ENCODE measurements around the gene TREML2. TPM values are rescaled to one million over a fixed set of nuclear protein-coding genes. Genes with fewer than 3 reads are reported as not detected.

The TREML2 gene
- total and polyA plus RNA-seq, 3 experiments from 2014 or later: 0.95 to 1.4 (median 1.2) TPM

GRCh38 chr6:41150671-41151070 is 50.3 kb downstream of the TREML2 start:
- Histone ChIP-seq H3K27me3 (ENCODE audit: insufficient read depth, low read length, poor library complexity, severe bottlenecking) (no peaks in the 10 kb centered on the region), H3K4me1 (ENCODE audit: insufficient read depth, low read length) (peaks cover 10% of the 10 kb centered on the region), H3K9me3 (ENCODE audit: low read length) (no peaks in the 10 kb centered on the region), H3K4me3 (ENCODE audit: low read length) (no peak overlapping the region), H3K27ac (ENCODE audit: low read depth, low read length) (no peak overlapping the region), H3K36me3 (ENCODE audit: insufficient read depth, low read length) (no peaks in the 10 kb centered on the region)
- no peak overlapping the region for H3K27ac Mint-ChIP-seq
- H3K4me1 Mint-ChIP-seq: peaks cover 8 to 11% (median 10%) of the 10 kb centered on the region in 3 donors
- peaks cover 0 to 2% of the 10 kb centered on the region in 2 donors for H3K27me3 Mint-ChIP-seq
- no peak for DNase-seq
- POLR2A ChIA-PET: no interaction called here
- CTCF ChIA-PET: no interaction called here
- H3K4me3 Mint-ChIP-seq: no peak overlapping the region
- H3K36me3 Mint-ChIP-seq: peaks cover 9 to 21% (median 9%) of the 10 kb centered on the region in 3 donors
- no peaks in the 10 kb centered on the region for H3K9me3 Mint-ChIP-seq

- Histone ChIP-seq H3K36me3 (ENCODE audit: insufficient read depth, low read length) (no peaks in the 10 kb centered on the region), H3K9me3 (ENCODE audit: low read length) (no peaks in the 10 kb centered on the region), H3K4me3 (ENCODE audit: low read length) (no peak overlapping the region), H3K27me3 (ENCODE audit: insufficient read depth, low read length, poor library complexity, severe bottlenecking) (no peaks in the 10 kb centered on the region), H3K27ac (ENCODE audit: low read depth, low read length) (no peak overlapping the region), H3K4me1 (ENCODE audit: insufficient read depth, low read length) (peaks cover 10% of the 10 kb centered on the region)
- Mint-ChIP-seq H3K36me3 (peaks cover 11 to 26% (median 21%) of the 10 kb centered on the region in 3 donors), H3K4me1 (peaks cover 8 to 11% (median 10%) of the 10 kb centered on the region in 3 donors), H3K27me3 (no peaks in the 10 kb centered on the region), H3K9me3 (no peaks in the 10 kb centered on the region), H3K27ac (peak overlapping the region in 1 of 8 donors; percentile 52), H3K4me3 (peak overlapping the region in 1 of 7 donors; percentile 1)
- POLR2A ChIA-PET: no interaction called here
- CTCF ChIA-PET: no interaction called here
- DNase-seq: no peak
Observed at GRCh38 chr6:41147917-41148316, 53.0 kb downstream of the TREML2 start.

Other genes starting within 250 kb of the TREML2 start
- gene UNC5CL, start 161.9 kb downstream of the TREML2 start, total RNA-seq: 1 to 10 TPM; 1.1 to 1.8 TPM
- 0.40 TPM for gene UNC5CL, start 161.9 kb downstream of the TREML2 start, polyA plus RNA-seq
- gene TSPO2, start 158.7 kb downstream of the TREML2 start, total RNA-seq: not detected
- not detected for gene TSPO2, start 158.7 kb downstream of the TREML2 start, polyA plus RNA-seq
- gene APOBEC2, start 147.9 kb downstream of the TREML2 start, total RNA-seq: not detected
- not detected for gene APOBEC2, start 147.9 kb downstream of the TREML2 start, polyA plus RNA-seq
- 10 to 100 TPM; 41.9 to 42.9 TPM for gene OARD1, start 128.8 kb downstream of the TREML2 start, total RNA-seq
- gene OARD1, start 128.8 kb downstream of the TREML2 start, polyA plus RNA-seq: 51.1 TPM
- gene NFYA, start 128.2 kb downstream of the TREML2 start, total RNA-seq: 10 to 100 TPM; 34.5 to 34.9 TPM
- 26.3 TPM for gene NFYA, start 128.2 kb downstream of the TREML2 start, polyA plus RNA-seq
- not detected for gene TREML1, start 46.8 kb downstream of the TREML2 start, total RNA-seq
- not detected for gene TREML1, start 46.8 kb downstream of the TREML2 start, polyA plus RNA-seq
- under 1 TPM; 0.44 to 0.73 TPM for gene TREM2, start 38.0 kb downstream of the TREML2 start, total RNA-seq
- not detected for gene TREM2, start 38.0 kb downstream of the TREML2 start, polyA plus RNA-seq
- gene TREML4, start 27.2 kb upstream of the TREML2 start, total RNA-seq: not detected
- gene TREML4, start 27.2 kb upstream of the TREML2 start, polyA plus RNA-seq: not detected
- not detected for gene TREM1, start 85.5 kb upstream of the TREML2 start, total RNA-seq
- not detected for gene TREM1, start 85.5 kb upstream of the TREML2 start, polyA plus RNA-seq
- gene NCR2, start 134.5 kb upstream of the TREML2 start, total RNA-seq: not detected
- not detected for gene NCR2, start 134.5 kb upstream of the TREML2 start, polyA plus RNA-seq